Kidney (tissue), 14 donors: Measurements from ENCODE around the gene SPA17. TPM values are rescaled to one million over a fixed set of nuclear protein-coding genes. Genes with fewer than 3 reads are reported as not detected.

Experiments
- DNase-seq, 5 donors: peaks; one replicate each; pipeline ENCODE4 v3.0.0-alpha.2; 2013 to 2020
- FAIRE-seq: peaks from 2 replicates; lab custom pipeline; 2012; peaks lifted over from hg19 to GRCh38; lab: Jason Lieb, UNC
- H3K27ac ChIP-seq, 2 donors: one replicate each; pipeline ENCODE4 v1.7.0; 2013; ENCODE audit warnings: low read depth in 2 of 2, low read length in 2 of 2, inconsistent platforms in 1 of 2
- H3K27me3 ChIP-seq: one replicate; pipeline ENCODE4 v1.7.1; 2013; ENCODE audit warnings: low read length, inconsistent platforms; ENCODE audit not compliant: control insufficient read depth, insufficient read depth
- H3K36me3 ChIP-seq, 3 donors: one replicate each; pipeline versions ENCODE4 v1.7.0 to v1.7.1; 2013; ENCODE audit warnings: low read length in 3 of 3, control low read depth in 1 of 3, inconsistent platforms in 1 of 3; ENCODE audit not compliant: insufficient read depth in 3 of 3, control insufficient read depth in 2 of 3
- H3K4me1 ChIP-seq, 3 donors: one replicate each; pipeline versions ENCODE4 v1.7.0 to v1.7.1; 2013; ENCODE audit warnings: low read length in 3 of 3, inconsistent platforms in 1 of 3, low read depth in 1 of 3; ENCODE audit not compliant: control insufficient read depth in 2 of 3, insufficient read depth in 2 of 3
- H3K4me3 ChIP-seq, 3 donors: one replicate each; pipeline versions ENCODE4 v1.7.0 to v1.8.1; 2013; ENCODE audit warnings: low read length in 3 of 3, control low read depth in 1 of 3, inconsistent platforms in 1 of 3
- H3K9ac ChIP-seq, 3 donors: one replicate each; pipeline versions ENCODE4 v1.7.0 to v1.7.1; 2013; ENCODE audit warnings: low read length in 3 of 3, control low read depth in 1 of 3, inconsistent platforms in 1 of 3
- H3K9me3 ChIP-seq, 3 donors: one replicate each; pipeline versions ENCODE4 v1.7.0 to v1.7.1; 2013; ENCODE audit warnings: low read length in 3 of 3, control low read depth in 1 of 3, inconsistent platforms in 1 of 3; ENCODE audit not compliant: control insufficient read depth in 2 of 3, insufficient read depth in 1 of 3
- CTCF ChIP-seq: IDR thresholded peaks from 3 replicates; pipeline ENCODE4 v1.5.1; 2012; ENCODE audit warnings: mild to moderate bottlenecking, moderate library complexity, borderline replicate concordance; ENCODE audit not compliant: insufficient read depth; ENCODE audit errors: extremely low read depth
- intact Hi-C: fragments of 100-400 bp; cut with DNase I; formaldehyde crosslinking; loops from one replicate; pipeline ENCODE4 v1.11.1; 2022
- polyA plus RNA-seq: library from polyadenylated mRNA; stranded (reverse); fragments of 350-450 nt; fragmentation: Illumina TruSeq; extraction: RNeasy Lipid Tissue Mini Kit (QIAGEN cat#74804); gene quantifications from one replicate; pipeline ENCODE4 v1.2.3, GENCODE V29; 2014; ENCODE audit warnings: low read depth, low replicate concordance; ENCODE audit not compliant: insufficient read depth
- total RNA-seq: library from RNA; stranded (reverse); fragmentation: NEBNext Ultra II Directional; extraction: Animal tissue kit (Norgen Biotek cat#: 25700); gene quantifications from one replicate; pipeline ENCODE4 v1.2.1, GENCODE V29; 2021
- donor health status: control.
- donor health status: control.
- donor health status: control.
- donor health status: control.
- donor health status: control.
- donor health status: DM: yes; HTN: yes; CAD: no.
- donor health status: Normal renal cell carcinoma (clear cell type).

The SPA17 gene
- total and polyA plus RNA-seq, 2 donors from 2014 or later, result 10.7 to 23.7 TPM

GRCh38 chr11:124722176-124722575 lies 48.5 kb downstream of the SPA17 start:
- DNase-seq (no peak), FAIRE-seq (no peak)
- intact Hi-C loops, result no loop called here
- Histone ChIP-seq H3K9me3 (no peaks in the 10 kb centered on the region), H3K9ac (no peak overlapping the region), H3K27ac (no peak overlapping the region), H3K4me3 (no peak overlapping the region), H3K36me3 (no peaks in the 10 kb centered on the region), H3K27me3 (peaks cover 17% of the 10 kb centered on the region), H3K4me1 (peaks cover 5 to 16% (median 8%) of the 10 kb centered on the region in 3 donors)
- TF ChIP-seq CTCF, result no peak

GRCh38 chr11:124724979-124725718 lies 51.4 kb downstream of the SPA17 start:
- no peak for TF ChIP-seq CTCF
- Histone ChIP-seq H3K36me3 (no peaks in the 10 kb centered on the region), H3K27ac (no peak overlapping the region), H3K4me1 (peaks cover 0 to 9% (median 8%) of the 10 kb centered on the region in 3 donors), H3K4me3 (no peak overlapping the region), H3K9ac (no peak overlapping the region), H3K9me3 (no peaks in the 10 kb centered on the region), H3K27me3 (peaks cover 9% of the 10 kb centered on the region)
- intact Hi-C loops, result no loop called here
- DNase-seq (no peak), FAIRE-seq (no peak)

DNA sequence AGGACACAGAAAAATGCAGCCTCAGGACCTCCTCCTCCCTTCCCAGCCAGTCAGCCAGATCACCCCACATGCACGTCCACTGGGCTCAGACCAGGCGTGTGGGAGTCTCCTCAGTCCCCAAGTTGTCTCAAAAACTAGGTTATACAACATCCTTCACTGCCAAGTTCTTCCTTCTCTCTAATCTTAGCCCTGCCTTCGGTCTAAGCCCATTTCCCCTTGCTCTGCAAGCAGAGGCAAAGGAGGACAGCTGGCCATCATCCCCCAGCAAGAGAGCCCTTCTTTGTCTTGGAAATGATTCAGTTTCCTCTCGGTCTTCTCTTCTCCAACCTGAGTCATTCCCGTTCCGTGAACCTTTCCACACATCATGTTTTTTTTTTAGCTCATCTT lies 52.0 kb downstream of the SPA17 start:
- H3K27me3 ChIP-seq, result peaks cover 4% of the 10 kb centered on the region
- intact Hi-C loops, result no loop called here
- H3K4me1 ChIP-seq, result peaks cover 0 to 9% (median 8%) of the 10 kb centered on the region in 3 donors
- no peaks in the 10 kb centered on the region for H3K36me3 ChIP-seq
- H3K9me3 ChIP-seq, result no peaks in the 10 kb centered on the region
- no peak overlapping the region for H3K27ac ChIP-seq
- H3K9ac ChIP-seq, result no peak overlapping the region
- no peak for DNase-seq
- no peak for TF ChIP-seq CTCF
- H3K4me3 ChIP-seq, result no peak overlapping the region
- FAIRE-seq, result no peak
